T1000 (cell line): Measurements from ENCODE around the gene SDK2.
"Not testable (repeated sequence)": the region's sequence is repeated elsewhere in the genome, so short reads cannot be mapped to it uniquely, and the experiment has no call there.

Experiments used
- DNase-seq: peaks from one replicate; lab custom pipeline; 2025; ENCODE audit warnings: mixed read lengths; lab: John Stamatoyannopoulos, UW

SDK2 gene

DNA sequence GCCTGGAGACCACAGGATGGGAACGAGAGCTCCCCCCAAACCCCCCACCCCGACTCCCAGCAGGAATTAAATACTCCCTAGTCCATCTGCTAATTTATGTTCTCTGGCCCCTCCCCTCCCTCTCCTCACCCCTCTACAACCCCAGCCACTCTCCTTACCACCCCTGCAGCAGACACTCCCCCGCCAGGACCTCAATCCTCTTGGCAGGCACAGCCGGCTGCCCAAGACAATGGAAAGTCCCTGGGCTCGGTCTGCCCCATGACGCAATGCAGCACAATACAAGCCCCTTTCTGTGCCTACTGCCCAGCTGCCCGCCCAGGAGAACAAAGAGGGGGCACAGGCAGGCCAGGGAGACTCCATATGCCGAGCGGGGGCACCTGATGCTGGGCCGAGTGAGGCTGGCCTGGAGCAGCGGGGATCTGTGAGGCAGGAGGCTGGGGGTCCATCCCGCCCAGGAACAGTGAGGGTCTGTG is 302.2 kb downstream of the SDK2 start:
- peak; percentile 25 for DNase-seq

DNA sequence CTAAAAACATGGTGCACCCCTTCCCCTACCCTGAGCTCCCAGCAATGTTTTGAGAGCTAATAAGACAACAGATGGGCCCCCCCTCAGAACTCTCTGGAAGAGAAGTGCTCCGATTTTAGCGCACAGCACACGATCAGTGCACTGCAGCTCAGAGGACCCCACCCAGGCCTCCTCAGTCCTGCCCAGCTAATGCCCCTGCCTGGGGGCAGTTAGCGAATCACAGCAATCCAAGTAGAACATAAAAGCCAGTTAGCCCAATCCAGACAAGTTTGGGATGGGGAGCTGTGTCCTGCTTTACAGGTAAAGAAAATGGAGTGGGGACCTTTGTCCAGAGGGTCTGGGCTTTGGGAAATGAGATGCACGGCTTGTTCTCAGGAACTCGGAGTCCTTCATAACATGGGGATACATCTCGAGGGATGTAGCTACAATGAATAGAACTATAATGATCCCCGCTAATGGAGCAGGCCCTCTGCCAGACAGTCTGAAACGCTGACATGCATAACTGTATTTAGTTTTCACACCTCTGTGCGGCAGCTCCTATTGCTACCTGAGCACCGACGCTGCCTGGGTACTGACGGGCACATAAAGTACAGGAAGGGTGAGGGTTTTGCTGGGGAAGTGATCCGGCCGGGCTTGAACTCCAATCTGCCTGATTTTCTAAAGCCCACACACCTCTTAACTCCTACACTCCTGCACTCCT is 302.7 kb downstream of the SDK2 start:
- no peak for DNase-seq

DNA sequence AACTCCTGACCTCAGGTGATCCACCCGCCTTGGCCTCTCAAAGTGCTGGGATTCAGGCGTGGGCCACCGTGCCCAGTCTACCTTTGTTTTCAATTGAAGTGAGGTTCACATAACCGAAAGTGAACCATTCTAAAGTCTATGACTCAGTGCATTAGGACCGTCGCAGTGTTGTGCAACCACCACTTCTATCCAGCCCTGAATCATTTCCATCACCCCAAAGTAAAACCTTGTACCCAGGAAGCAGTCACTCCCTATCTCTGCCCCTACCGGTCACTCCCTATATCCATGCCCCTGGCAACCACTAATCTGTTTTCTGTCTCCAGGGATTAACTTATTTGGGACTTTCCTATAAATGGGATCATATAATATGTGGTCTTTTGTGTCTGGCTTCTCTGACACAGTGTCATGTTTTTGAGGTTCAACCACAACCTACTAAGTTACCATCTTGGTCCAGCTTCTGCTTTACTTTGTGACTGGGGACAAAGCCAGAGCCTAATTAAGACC is 304.1 kb downstream of the SDK2 start:
- peak; percentile 85 for DNase-seq

GRCh38 chr17:73338566-73339197 is 305.6 kb downstream of the SDK2 start:
- no peak for DNase-seq

DNA sequence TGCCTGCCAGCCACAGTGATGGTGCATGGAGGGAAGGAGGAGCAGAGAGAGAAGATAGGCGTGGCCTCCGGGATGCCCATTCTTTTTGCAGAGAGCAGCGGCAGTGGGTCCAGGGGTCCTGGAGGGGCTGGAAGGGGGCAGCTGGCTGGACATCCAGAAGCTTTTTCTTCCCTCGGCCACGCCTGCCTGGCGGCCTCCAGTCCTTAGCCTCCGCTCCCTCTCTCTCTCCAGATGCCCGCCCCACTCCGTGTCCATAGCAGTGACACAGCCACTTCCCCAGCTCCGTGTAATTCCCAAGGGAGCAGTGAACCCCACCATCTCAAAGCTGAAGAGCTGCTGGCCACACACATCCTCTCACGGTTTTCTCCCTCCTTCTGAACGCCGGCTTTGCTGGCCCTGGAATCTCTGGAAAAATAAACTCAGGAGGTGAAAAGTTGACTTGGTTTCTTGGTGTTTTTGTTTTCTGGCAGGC is 306.2 kb downstream of the SDK2 start:
- peak; percentile 83 for DNase-seq

GRCh38 chr17:73337330-73337710 is 306.9 kb downstream of the SDK2 start:
- DNase-seq: no peak

GRCh38 chr17:73336408-73337329 is 307.6 kb downstream of the SDK2 start:
- no peak for DNase-seq

GRCh38 chr17:73335591-73336407 is 308.4 kb downstream of the SDK2 start:
- no peak for DNase-seq

DNA sequence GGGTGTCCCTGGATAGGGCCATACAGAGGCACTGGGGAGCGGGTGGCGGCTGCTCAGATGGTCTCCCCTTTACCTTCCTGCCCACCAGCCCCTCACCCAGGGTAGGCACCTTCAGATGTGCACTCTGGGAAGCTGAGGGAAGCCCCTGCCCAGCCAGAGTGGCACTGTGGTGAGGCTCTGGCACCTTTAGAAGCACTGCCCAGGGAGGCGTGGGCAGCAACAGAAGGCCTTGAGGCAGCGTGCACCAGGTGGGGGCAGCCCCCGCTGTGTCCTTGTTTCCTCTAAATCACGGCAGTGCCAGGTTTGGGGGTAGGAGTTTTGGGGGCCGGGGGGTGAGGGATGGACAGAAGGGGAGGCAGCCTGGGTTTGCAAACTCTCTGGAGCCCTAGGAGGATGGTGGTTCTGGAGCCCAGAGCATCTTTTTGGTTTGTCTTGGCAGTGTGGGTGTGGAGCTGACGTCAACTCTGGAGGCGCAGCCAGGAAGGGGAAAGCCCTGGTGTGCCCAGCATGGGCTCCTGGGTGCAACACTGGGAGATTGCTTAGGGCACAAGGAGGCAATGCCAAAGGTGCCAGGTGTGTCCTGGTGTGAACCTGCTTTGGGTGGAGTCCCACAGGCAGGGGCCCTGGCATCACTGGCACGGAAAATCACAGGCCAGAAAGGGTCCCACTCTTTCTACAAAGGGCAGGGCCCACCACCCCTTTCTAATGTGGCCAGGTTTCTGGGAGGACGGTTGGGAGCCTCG is 309.3 kb downstream of the SDK2 start:
- no peak for DNase-seq

DNA sequence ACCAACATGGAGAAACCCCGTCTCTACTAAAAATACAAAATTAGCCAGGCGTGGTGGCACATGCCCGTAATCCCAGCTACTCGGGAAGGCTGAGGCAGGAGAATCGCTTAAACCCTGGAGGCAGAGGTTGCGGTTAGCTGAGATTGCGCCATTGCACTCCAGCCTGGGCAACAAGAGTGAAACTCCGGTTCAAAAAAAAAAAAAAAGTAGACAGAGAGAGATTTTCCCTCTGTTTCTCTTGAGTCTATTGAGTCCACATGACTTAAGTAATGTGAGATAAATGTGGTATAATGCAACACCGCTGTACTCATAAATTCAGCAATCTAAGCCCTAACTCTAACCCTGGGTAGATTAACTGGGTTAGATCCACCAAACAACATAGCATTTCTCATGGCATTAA is 310.8 kb downstream of the SDK2 start:
- DNase-seq: not testable (repeated sequence)

DNA sequence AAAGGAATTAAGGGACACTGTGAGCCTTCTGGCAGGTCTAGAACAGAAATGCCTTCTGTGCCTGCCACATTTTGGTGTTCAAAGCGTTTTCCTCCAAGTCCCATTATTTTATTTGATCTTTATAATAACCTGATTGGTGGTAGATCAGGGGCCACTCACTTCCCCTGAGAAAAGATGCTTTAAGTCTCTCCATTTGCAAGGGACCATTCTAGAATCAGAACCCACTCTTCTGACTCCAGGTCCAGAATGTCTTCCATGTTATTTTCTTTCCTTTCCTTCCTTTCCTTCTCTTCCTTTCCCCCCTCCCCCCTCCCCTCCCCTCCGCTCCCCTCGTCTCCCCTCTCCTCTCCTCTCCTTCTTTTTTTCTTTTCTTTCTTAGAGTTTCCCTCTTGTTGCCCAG is 313.2 kb downstream of the SDK2 start:
- no peak for DNase-seq

- DNase-seq: no peak
These were observed 316.6 kb downstream of the SDK2 start for GRCh38 chr17:73327676-73328075.

DNA sequence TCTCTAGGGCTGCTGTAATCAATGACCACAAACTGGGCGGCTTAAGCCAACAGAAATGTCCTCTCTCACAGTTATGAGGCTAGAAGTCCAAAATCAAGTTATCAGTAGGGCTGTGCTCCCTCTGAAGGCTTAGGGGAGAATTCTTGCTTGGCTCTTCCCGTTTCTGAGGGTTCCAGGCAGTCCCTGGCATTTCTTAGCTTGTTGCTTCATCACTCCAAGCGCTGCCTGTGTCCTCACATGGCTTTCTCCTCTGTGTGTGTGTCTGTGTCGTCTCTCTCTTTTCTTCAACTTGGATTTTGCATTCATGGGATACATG is 318.8 kb downstream of the SDK2 start:
- no peak for DNase-seq

DNA sequence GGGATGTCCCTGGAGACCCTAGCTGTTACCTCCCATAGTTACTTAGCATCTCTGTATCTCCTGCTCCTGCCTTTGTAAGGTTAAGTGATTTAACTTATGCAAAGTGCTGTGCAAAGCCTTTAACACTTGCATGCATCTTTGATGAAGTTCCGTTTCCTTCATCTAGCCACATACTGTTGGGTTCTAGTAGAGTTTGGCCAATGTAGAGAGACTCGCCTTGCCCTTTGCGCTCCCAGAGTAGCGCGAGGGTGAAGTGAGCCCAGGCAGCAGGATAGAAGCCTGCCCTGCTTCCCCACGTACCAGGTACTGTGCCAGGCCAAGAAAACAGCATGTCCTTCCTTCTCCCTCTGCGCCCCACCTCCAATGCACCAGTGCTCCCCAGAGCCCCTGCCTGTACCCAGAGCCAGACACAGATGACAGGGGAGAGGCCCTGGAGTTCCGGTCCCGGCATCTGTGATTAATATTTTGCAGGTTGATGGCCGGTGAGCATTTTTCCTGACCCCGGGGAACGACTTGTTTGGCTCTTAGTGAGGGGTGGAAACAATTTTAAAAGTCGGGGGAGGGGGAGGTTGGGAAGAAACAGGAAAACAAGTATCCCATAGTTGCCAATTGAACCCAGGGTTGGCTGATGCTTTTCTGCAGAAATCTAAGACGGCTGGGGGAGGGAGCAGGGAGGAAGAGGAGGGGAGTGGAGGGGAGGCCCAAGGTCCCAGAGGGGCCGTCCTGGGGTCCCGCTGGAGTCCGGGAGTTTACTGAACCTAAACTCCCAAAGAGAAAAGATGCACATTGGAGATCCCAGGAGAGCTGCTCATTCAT is 319.3 kb downstream of the SDK2 start:
- DNase-seq: no peak

GRCh38 chr17:73324160-73324475 is 320.1 kb downstream of the SDK2 start:
- DNase-seq: no peak

- DNase-seq: no peak
These were observed 320.7 kb downstream of the SDK2 start for GRCh38 chr17:73323409-73324159.

DNA sequence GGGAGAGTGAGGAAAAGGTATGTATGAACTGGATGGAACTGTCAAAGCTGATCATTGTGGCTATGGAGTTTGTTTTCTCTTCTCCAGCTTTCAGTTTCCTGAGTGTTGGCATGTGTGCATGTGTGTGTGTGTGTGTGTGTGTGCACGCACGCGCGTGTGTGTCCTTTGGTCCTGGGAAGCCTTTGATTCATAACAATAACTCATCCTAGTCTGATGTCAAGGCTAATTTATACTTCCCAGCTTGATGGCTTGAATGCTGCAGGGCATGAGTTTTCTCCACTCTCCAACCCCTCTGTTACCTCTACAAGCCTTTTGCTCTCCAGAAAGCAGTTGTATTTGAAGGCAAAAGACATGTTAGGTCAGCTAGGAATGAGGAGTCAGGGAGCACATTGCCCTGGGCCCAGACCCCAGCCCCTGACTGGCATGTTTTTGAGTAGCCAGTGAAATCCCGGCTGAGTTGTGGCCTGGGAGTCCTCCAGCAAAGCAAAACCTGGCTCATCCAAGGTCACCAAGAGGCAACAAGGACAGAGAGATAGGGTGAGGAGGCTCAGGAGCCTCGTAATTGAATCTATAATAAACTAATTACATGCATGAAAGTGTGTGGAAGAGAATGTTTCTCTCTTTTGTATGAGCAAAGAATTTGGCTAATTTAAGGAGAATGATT is 323.5 kb downstream of the SDK2 start:
- no peak for DNase-seq

DNA sequence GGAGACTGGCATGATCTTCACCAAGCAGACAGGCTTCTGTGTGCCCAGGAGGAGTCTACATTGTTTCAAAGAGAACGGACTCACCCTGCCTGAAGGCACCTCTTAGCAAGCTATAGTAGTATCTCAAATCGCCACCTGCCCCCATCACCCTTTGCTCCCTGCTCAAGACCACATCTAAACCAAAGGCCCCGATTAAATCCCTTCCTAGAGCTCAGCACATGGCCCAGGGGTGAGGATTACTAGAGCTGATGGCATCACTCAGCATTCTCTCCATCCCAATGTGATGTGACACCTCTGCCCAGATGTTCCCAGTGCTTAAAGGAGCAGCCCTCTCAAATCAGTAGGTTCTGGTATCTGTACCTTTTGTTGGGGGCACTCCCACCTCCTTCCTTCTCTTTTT is 324.5 kb downstream of the SDK2 start:
- no peak for DNase-seq

- no peak for DNase-seq
These were observed 325.4 kb downstream of the SDK2 start for GRCh38 chr17:73318836-73319235.
